Neural cell (in vitro differentiated cells): ENCODE results near the gene HAO2. TPM values are rescaled to one million over a fixed set of nuclear protein-coding genes. Genes with fewer than 3 reads are reported as not detected.

Source experiments
- polyA plus RNA-seq: library from polyadenylated mRNA; depleted of rRNA; stranded (reverse); fragments of >200 nt; gene quantifications from 2 replicates; pipeline ENCODE4 v1.2.3, GENCODE V29; 2014
- small RNA-seq, 3 experiments: library from RNA; depleted of rRNA; stranded (forward); fragments of <200 nt; gene quantifications; one replicate each; pipeline ENCODE3, GENCODE V24; 2012

Gene HAO2
- polyA plus RNA-seq, 1 donor from 2014 or later: not detected

Small RNA genes lying within 50 kb of the gene (small RNA-seq; reads per million reads assigned to genes)
- 0 to 4.4 (median 0.77) reads per million in 3 experiments for gene RNU1-75P

Other genes with a start within 250 kb of the HAO2 start
- gene WARS2, start 228.1 kb upstream of the HAO2 start, polyA plus RNA-seq: 4.7 and 4.8 TPM in 2 replicates
- not detected in 2 replicates for gene HSD3B2, start 46.4 kb downstream of the HAO2 start, polyA plus RNA-seq
- gene HSD3B1, start 138.4 kb downstream of the HAO2 start, polyA plus RNA-seq: not detected in 2 replicates